Right lobe of liver (tissue), 4 donors: Measurements from ENCODE around the gene HTRA2.

Experiments
- POLR2A ChIP-seq: fragments of 450-650 bp; IDR thresholded peaks from one replicate; pipeline ENCODE4 v1.6.1; 2017; ENCODE audit warnings: antibody characterized with exemption, mild to moderate bottlenecking
- TF ChIP-seq, protein P1 (sequence below), 4 donors: fragments of 200-600 bp in 3 of 4; fragments of 450-650 bp in 1 of 4; IDR thresholded peaks; one replicate each; pipeline versions ENCODE4 v1.5.1 to v1.8.0; 2016 to 2022; ENCODE audit warnings: antibody characterized with exemption in 4 of 4, mild to moderate bottlenecking in 2 of 4
- donor health status: DM: no; HTN: no; CAD: no.
- donor health status: DM: no; HTN: no; CAD: no.
- donor health status: DM: no; HTN: yes; CAD: no.

DNA sequence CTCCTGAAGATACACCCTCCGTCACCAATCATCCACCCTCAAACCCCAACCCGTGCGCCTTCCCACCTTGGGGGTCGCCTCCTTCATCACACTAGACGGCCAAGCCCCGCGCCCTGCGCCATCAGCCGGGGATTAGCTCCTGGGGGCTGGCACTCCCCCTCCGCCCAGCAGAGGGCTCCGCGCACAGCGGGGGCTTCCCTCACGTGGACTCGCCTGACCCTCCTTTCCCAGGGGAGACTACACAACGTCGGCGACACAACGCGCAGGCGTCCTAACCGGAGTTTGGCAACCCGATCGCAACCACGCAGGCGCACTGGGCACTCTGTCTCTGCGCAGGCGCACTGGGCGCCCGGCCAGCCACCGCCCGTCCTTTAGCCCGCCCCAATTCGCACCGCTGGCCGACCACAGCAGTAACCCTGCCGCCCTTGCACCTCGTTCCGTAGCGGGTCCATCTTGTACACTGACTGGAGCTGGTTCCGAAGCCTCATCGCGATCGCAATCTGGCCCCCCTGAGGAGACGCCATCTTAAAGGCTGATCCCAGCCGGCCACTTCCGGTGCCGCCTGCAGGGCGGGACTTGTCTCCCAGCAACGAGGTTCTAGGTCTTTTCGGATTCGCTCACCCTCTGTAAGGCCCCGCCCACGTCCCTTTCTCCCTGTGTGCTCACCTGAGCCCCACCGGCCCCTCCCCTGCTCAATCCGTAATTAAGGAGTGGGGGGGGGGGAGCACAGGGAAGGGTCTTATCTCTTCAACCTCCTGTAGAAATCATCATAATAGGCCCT lies 22.4 kb upstream of the HTRA2 start, which contains the start of gene PCGF1:
- TF ChIP-seq, protein P1, sequence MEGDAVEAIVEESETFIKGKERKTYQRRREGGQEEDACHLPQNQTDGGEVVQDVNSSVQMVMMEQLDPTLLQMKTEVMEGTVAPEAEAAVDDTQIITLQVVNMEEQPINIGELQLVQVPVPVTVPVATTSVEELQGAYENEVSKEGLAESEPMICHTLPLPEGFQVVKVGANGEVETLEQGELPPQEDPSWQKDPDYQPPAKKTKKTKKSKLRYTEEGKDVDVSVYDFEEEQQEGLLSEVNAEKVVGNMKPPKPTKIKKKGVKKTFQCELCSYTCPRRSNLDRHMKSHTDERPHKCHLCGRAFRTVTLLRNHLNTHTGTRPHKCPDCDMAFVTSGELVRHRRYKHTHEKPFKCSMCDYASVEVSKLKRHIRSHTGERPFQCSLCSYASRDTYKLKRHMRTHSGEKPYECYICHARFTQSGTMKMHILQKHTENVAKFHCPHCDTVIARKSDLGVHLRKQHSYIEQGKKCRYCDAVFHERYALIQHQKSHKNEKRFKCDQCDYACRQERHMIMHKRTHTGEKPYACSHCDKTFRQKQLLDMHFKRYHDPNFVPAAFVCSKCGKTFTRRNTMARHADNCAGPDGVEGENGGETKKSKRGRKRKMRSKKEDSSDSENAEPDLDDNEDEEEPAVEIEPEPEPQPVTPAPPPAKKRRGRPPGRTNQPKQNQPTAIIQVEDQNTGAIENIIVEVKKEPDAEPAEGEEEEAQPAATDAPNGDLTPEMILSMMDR (IDR thresholded peaks at IDR 0.05) = peak in 1 of 4 donors; percentile 19
- TF ChIP-seq POLR2A = peak; percentile 45
